Choroid plexus epithelial cell (primary cell): Measurements from ENCODE around the gene HDAC9.

Experiments used
- DNase-seq: peaks from one replicate; pipeline ENCODE4 v3.0.0-alpha.2; 2010; ENCODE audit warnings: low read depth
- H3K4me3 ChIP-seq: 2 replicates; pipeline ENCODE4 v1.5.1; 2011; ENCODE audit warnings: low read depth, mild to moderate bottlenecking, control low read depth, low read length, moderate library complexity
- TF ChIP-seq, protein P1 (sequence below): conservative IDR thresholded peaks from 2 replicates; pipeline ENCODE4 v1.5.1; 2011; ENCODE audit warnings: low read depth, mild to moderate bottlenecking, control low read depth, inconsistent platforms, low read length, moderate library complexity

Gene HDAC9

DNA sequence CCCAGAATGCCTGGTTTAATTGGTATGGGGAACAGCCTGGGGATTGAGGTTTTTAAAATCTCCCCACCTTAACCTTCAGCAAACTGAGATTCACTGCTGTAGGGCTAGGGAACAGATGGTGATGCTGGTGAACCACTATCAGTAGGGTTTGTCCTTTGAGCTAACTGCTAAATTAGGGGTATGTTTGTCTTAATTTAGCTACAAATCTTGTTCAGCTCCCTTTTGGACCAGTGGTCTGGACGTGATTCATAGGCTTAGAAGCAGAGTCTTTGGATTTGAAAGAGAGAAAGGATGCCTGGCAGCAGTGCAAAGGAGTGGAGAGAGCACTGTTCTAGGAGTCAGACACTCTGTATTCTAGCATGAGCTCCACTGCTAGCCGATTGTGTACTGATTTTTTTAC, 2.8 kb downstream of the HDAC9 start:
- TF ChIP-seq, protein P1, sequence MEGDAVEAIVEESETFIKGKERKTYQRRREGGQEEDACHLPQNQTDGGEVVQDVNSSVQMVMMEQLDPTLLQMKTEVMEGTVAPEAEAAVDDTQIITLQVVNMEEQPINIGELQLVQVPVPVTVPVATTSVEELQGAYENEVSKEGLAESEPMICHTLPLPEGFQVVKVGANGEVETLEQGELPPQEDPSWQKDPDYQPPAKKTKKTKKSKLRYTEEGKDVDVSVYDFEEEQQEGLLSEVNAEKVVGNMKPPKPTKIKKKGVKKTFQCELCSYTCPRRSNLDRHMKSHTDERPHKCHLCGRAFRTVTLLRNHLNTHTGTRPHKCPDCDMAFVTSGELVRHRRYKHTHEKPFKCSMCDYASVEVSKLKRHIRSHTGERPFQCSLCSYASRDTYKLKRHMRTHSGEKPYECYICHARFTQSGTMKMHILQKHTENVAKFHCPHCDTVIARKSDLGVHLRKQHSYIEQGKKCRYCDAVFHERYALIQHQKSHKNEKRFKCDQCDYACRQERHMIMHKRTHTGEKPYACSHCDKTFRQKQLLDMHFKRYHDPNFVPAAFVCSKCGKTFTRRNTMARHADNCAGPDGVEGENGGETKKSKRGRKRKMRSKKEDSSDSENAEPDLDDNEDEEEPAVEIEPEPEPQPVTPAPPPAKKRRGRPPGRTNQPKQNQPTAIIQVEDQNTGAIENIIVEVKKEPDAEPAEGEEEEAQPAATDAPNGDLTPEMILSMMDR, result no peak
- H3K4me3 ChIP-seq, result no peak overlapping the region
- DNase-seq, result no peak

DNA sequence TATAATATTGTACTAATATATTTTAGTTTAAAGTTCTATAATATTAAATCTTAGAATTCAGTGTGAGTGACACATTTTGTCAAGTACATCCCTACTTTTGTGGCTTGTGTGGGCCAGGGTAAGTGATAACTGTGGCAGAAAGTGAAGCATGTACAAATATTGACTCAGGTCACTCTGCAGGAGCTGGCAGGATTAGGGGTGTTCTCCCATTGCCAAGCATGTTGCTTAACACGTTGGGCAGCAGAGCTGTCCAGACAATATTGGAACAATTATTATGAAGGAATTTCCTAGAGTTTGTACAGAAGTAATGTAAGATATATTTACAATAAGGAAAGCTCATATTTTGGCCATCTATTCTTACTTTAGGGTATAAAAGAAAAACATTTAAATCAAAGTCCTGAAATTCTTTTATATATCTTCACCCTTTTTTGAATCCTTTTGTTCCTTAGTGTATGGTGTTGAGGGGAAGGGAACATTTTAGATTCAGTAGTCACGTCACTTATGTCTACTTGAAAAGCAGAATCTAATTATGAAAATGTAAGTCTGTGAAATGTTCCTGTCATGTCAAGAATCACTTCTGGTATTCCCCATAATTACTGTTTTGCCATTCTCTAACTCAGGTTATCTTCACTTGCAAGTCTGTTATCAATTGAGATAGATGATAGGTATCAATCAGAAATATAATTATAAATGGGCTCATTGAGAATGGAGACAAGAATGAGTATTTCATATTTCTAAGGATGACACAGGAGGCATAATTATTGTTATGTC, 4.0 kb downstream of the HDAC9 start:
- TF ChIP-seq, protein P1, result no peak
- no peak for DNase-seq
- H3K4me3 ChIP-seq, result no peak overlapping the region

DNA sequence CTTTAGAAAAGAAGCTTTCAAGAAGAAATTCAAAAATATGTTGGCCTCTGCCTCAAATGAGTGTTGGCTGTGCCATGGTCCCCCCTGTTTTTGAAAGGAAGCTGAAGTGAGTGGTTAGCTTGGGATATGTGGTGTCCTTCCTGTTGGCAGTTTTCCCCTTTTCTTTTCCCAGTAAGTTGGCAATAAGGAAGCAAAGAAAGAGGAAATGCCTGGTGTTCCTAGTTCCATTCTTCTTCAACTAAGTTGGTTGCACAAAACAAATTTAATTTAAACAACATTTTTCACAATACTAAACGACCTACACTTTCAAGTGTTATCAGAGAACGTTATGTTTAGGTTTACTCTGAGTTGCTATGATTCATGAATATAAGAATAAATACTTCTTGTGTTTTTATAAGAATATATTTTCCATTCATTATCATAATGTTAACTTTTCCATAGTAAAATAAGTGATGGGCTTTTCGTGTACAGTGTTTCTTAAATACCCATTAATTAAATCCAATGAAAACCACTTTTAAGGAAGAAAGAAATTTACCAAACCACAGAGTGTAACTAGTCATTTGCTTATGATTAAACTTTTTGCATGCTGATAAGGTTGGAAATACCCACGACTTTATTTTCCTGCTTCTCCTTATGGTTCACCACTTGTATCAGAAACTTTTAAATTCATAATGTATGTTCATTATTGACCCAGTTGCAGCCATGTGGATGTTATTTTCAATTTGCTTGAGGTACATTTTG, 7.7 kb downstream of the HDAC9 start:
- TF ChIP-seq, protein P1, result no peak
- no peak for DNase-seq
- H3K4me3 ChIP-seq, result no peak overlapping the region

DNA sequence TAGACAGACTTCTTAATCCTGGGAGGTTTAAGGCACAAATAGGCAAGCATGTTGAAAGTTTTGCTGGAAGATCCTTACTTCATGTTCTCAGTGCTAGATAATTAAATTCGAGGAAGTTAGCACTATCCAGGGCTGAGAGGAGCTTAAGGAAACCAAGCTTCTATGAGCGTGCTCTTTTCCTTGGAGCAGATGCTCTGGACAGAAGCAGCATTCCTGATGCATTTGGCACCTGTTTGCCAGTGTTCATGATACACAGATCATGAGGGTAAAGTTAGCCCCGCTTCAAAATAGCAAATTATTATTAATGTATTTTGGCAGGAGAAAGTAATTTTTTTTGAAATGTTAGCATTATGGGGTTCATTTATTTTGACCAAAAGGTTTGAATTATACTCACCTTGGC, 9.4 kb downstream of the HDAC9 start:
- H3K4me3 ChIP-seq, result no peak overlapping the region
- TF ChIP-seq, protein P1, result no peak
- DNase-seq, result no peak

DNA sequence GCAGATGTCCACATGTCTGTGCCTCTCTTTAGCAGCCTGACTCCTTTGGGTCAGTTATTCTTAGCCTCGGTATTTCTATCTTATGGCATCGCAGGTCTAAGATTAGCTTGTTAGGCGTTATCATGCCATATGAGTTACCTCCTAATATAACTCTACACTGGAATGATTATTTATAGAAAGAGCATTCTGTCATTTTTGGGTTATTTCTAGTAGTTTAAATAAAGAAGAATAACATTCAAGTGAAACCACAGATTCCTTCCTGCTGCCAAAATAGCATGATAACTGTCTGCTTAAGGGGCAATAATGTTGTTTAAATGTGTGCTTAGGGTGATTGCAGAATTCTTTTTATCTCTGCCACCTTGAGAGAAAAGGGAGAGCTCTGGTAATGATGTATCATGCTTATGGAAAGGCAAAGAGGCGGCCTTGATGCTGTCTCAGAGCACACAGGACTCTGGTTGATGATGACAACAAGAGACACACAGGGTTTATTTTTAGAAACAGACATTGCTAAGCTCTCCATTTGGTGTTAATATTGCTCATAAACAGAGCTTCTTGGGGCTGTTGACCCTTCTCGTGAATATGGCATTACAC, 10.4 kb downstream of the HDAC9 start:
- DNase-seq, result peak; percentile 78
- H3K4me3 ChIP-seq, result no peak overlapping the region
- TF ChIP-seq, protein P1, result no peak

DNA sequence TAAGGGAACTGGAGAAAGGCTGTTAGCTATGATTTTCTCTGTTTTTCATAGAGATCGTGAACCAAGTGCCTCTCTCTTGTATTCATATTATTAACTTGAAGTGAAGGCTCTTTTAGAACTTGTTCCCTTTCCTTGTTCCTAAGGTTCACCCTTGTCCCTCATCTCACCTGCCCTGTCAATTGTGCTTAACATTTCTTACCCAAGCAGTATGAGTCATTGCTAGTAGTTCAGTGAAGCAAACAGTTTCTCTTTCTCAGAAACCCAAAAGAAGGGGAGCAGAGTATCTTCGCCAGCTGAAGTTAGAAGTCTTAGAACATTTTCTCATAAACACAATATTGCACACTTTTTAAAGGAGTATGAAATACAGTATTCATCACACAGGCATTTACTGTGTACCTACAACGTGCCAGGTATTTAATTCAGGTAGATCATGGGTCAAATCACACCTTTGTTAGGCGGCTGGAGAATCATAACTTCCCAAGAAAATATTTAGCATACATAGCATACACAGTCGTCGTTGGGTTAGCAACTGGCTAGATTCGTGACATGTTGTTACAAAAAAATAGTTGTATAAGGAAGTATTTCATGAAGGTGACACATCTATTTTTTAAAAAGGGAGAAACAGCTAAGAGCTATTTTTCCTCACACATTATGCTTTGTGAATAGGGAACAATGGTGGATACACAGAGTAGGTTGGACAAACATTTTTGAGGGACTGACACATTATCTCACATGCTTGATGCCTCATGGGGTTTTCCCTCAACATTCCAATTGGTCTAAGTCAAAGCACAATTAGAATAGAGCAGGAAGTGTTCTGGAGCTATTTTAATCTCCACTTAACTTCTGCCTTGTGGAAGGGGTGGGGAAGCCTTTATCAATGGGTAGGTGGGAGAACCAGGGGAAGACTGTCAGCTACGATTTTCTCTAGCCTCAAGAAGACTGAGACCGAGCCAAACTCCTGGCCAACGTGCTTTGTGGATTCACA, 13.2 kb downstream of the HDAC9 start:
- H3K4me3 ChIP-seq, result peak overlapping the region; percentile 24
- DNase-seq, result peak; percentile 97
- TF ChIP-seq, protein P1, result no peak
